Fibroblast of upper back skin (primary cell): ENCODE results near the gene ZSWIM3.
"Not testable (repeated sequence)": the region's sequence is repeated elsewhere in the genome, so short reads cannot be mapped to it uniquely, and the experiment has no call there.

Source experiments
- DNase-seq: peaks from one replicate; pipeline ENCODE4 v3.0.0-alpha.2; 2013

The ZSWIM3 gene

GRCh38 chr20:45890985-45891983 is 33.9 kb downstream of the ZSWIM3 start, which contains the start of the genes CTSA and NEURL2:
Gene CTSA, plus strand, starts transcription at chr20:45891335. Its CDS starts 234 bp downstream, at chr20:45891569.
Gene NEURL2, minus strand, starts transcription at chr20:45891208. Its CDS starts 217 bp downstream, at chr20:45890991.
- DNase-seq = peak; percentile 92

GRCh38 chr20:45892049-45892825 is 34.8 kb downstream of the ZSWIM3 start:
- peak; percentile 11 for DNase-seq

GRCh38 chr20:45892828-45893500 is 35.5 kb downstream of the ZSWIM3 start:
- DNase-seq = no peak

GRCh38 chr20:45893831-45894230 is 36.4 kb downstream of the ZSWIM3 start:
- DNase-seq = no peak

GRCh38 chr20:45894797-45895196 is 37.4 kb downstream of the ZSWIM3 start:
- DNase-seq = no peak

- no peak for DNase-seq
These were observed 39.3 kb downstream of the ZSWIM3 start for GRCh38 chr20:45896641-45897161.

- no peak for DNase-seq
These were observed 39.9 kb downstream of the ZSWIM3 start for GRCh38 chr20:45897289-45897688.

GRCh38 chr20:45897692-45898091 is 40.3 kb downstream of the ZSWIM3 start:
- DNase-seq = no peak

GRCh38 chr20:45898285-45898684 is 40.9 kb downstream of the ZSWIM3 start:
- DNase-seq = no peak

- no peak for DNase-seq
These were observed 41.8 kb downstream of the ZSWIM3 start for GRCh38 chr20:45899046-45899835.

- not testable (repeated sequence) for DNase-seq
These were observed 43.9 kb downstream of the ZSWIM3 start for GRCh38 chr20:45901332-45901731.

- DNase-seq = no peak
These were observed 44.8 kb downstream of the ZSWIM3 start for GRCh38 chr20:45902199-45902701.

GRCh38 chr20:45904583-45905504 is 47.4 kb downstream of the ZSWIM3 start:
- no peak for DNase-seq

- DNase-seq = peak; percentile 58
These were observed 48.2 kb downstream of the ZSWIM3 start for GRCh38 chr20:45905505-45906079.

- no peak for DNase-seq
These were observed 50.0 kb downstream of the ZSWIM3 start for GRCh38 chr20:45907219-45907948.

- no peak for DNase-seq
These were observed 50.7 kb downstream of the ZSWIM3 start for GRCh38 chr20:45908084-45908483.

GRCh38 chr20:45909336-45909808 is 52.0 kb downstream of the ZSWIM3 start:
- DNase-seq = no peak

GRCh38 chr20:45909817-45910669 is 52.6 kb downstream of the ZSWIM3 start:
- no peak for DNase-seq
